Breast epithelium (tissue), 3 donors: ENCODE results near the gene SYT9.

Experiments
- POLR2A ChIP-seq: fragments of 450-650 bp; IDR thresholded peaks from one replicate; pipeline ENCODE4 v1.6.1; 2016; ENCODE audit warnings: antibody characterized with exemption, mild to moderate bottlenecking, moderate library complexity
- TF ChIP-seq, protein P1 (sequence below), 3 donors: fragments of 450-650 bp; IDR thresholded peaks; one replicate each; pipeline ENCODE4 v1.5.1; 2016 to 2017; ENCODE audit warnings: antibody characterized with exemption in 3 of 3, mild to moderate bottlenecking in 3 of 3, moderate library complexity in 3 of 3

DNA sequence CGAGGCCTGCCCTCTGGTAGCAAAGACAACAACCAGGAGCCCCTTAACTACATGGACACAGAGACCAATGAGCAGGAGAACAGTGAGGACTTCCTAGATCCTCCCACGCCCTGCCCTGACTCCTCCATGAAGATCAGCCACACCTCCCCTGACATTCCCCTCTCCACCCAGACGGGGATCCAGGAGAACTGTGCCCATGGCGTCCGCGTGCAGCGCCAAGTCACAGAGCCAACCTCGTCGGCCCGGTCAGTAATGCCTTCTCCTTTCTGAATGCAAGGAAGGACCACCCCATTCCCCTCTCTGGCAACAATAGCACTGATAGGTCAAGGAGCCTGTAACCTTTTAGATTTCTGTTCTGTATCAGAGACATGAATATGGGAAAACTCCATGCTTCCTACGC, 51.4 kb downstream of the SYT9 start:
- TF ChIP-seq, protein P1, sequence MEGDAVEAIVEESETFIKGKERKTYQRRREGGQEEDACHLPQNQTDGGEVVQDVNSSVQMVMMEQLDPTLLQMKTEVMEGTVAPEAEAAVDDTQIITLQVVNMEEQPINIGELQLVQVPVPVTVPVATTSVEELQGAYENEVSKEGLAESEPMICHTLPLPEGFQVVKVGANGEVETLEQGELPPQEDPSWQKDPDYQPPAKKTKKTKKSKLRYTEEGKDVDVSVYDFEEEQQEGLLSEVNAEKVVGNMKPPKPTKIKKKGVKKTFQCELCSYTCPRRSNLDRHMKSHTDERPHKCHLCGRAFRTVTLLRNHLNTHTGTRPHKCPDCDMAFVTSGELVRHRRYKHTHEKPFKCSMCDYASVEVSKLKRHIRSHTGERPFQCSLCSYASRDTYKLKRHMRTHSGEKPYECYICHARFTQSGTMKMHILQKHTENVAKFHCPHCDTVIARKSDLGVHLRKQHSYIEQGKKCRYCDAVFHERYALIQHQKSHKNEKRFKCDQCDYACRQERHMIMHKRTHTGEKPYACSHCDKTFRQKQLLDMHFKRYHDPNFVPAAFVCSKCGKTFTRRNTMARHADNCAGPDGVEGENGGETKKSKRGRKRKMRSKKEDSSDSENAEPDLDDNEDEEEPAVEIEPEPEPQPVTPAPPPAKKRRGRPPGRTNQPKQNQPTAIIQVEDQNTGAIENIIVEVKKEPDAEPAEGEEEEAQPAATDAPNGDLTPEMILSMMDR (IDR thresholded peaks at IDR 0.05) = no peak
- no peak for TF ChIP-seq POLR2A
